Measurements from ENCODE around the gene PRLHR. TPM values are rescaled to one million over a fixed set of nuclear protein-coding genes. Genes with fewer than 3 reads are reported as not detected.

The PRLHR gene
- total and polyA plus RNA-seq, 2 of the 13 experiments (the other 11 are each of a cell fraction or from before 2014, with no cell fraction given) = not detected

DNA sequence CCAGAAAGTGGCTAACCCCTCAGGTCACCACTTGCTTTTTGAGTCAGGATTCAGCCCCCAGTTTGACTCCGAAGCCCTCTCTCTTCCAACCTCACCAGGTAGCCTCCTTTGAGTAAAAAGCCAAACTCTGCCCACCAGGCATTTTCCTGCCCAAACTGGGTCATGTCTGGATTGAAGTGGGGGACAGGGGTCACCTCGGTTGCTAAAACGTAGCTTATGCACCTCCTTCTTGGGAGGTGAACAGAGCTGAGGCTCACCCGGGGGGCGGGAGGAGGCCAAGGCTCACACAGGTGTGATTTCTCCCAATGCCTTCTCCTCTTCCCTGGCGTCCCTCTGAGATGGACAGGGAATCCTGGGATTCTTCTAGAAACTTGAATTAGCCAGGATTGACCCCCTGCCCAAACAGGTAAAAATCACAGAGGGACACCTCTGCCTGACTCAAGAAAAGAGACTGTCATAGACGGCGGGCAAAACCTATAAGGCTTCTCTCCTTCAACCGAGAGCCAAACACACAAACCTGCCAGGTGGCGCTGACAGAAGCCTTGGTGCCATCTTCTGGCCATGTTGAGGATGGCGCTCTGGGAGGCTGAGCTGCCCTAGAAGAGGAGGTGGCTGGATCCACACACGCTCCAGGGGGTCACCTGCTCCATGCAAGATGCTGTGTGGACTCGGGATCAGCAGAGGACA lies 51.6 kb downstream of the PRLHR start:
- Histone ChIP-seq H3K27ac (ENCODE audit: extremely low read length, insufficient read depth, low read length) (no peak overlapping the region), H3K4me1 (ENCODE audit: insufficient read depth, low read length) (no peaks in the 10 kb centered on the region), H4K20me1 (ENCODE audit: insufficient read depth, low read length) (no peaks in the 10 kb centered on the region), H3K36me3 (replicated peaks in 1 of 2; ENCODE audit: control insufficient read depth in 1 of 2, insufficient read depth in 2 of 2, low read length in 2 of 2) (no peaks in the 10 kb centered on the region), H3K9ac (ENCODE audit: insufficient read depth, low read depth, low read length) (no peak overlapping the region), H3K79me2 (ENCODE audit: insufficient read depth, low read length) (no peaks in the 10 kb centered on the region), H3K9me3 (ENCODE audit: low read length) (no peaks in the 10 kb centered on the region), H3K27me3 (ENCODE audit: control insufficient read depth in 1 of 2, insufficient read depth in 2 of 2, low read length in 2 of 2) (peaks cover 0 to 5% of the 10 kb centered on the region in 2 experiments; a peak in 1 of 5 replicates), H2AFZ (ENCODE audit: low read length) (no peak overlapping the region), H3K4me2 (ENCODE audit: low read depth, low read length) (no peak overlapping the region), H3K4me3 (replicated peaks in 1 of 3; ENCODE audit: insufficient read depth in 1 of 3, low read depth in 2 of 3, low read length in 3 of 3) (no peak overlapping the region)
- ATAC-seq (peak; percentile 99), FAIRE-seq (peak; percentile 54), DNase-seq (ENCODE audit: low spot score) (peak; percentile 28)
- WGBS (ENCODE audit: low lambda C conversion rate) = 1% methylated on average over 8 of the region's 13 CpGs
- POLR2A ChIA-PET = no interaction called here
- no TSS peak for BruUV-seq (replicated peaks)
- in situ Hi-C loops (cut with HindIII; ENCODE audit: extremely low pct_ligation_motif_present, low pct_unique_long_range_greater_than_20kb) = no loop called here
- CTCF ChIA-PET (ENCODE audit: low intra/inter-chr PET ratio, low total read pairs) = no interaction called here
- intact Hi-C loops (cut with micrococcal nuclease; ENCODE audit: unreplicated experiment) = no loop called here
- no peak for TF ChIP-seq ZNF567 (CRISPR knock-in tag; IDR thresholded peaks at IDR 0.05; ENCODE audit: borderline replicate concordance)
- no peak for TF ChIP-seq ZNF75D (CRISPR knock-in tag; IDR thresholded peaks at IDR 0.05; ENCODE audit: borderline replicate concordance)
- 0 out of 2 replicates have a peak, but pooled peaks have one; percentile 31 for TF ChIP-seq FOXC1 (CRISPR knock-in tag; IDR thresholded peaks at IDR 0.05; ENCODE audit: borderline replicate concordance)
- no peak for TF ChIP-seq ZNF747 (CRISPR knock-in tag; IDR thresholded peaks at IDR 0.05; ENCODE audit: borderline replicate concordance)
- no peak for TF ChIP-seq ZNF224 (CRISPR knock-in tag; IDR thresholded peaks at IDR 0.05)
- TF ChIP-seq PAWR (CRISPR knock-in tag; IDR thresholded peaks at IDR 0.05; ENCODE audit: borderline replicate concordance) = no peak
- TF ChIP-seq SPEN (CRISPR knock-in tag; IDR thresholded peaks at IDR 0.05; ENCODE audit: low read depth) = no peak
- no peak for TF ChIP-seq KDM3A (CRISPR knock-in tag; IDR thresholded peaks at IDR 0.05; ENCODE audit: low read depth)
- TF ChIP-seq RFX3 (CRISPR knock-in tag; IDR thresholded peaks at IDR 0.05) = no peak
- TF ChIP-seq ZNF660 (CRISPR knock-in tag; IDR thresholded peaks at IDR 0.05; ENCODE audit: borderline replicate concordance, low read depth) = no peak
- TF ChIP-seq, protein P1, sequence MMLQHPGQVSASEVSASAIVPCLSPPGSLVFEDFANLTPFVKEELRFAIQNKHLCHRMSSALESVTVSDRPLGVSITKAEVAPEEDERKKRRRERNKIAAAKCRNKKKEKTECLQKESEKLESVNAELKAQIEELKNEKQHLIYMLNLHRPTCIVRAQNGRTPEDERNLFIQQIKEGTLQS (CRISPR knock-in tag; IDR thresholded peaks at IDR 0.05) = no peak
- no peak for TF ChIP-seq TARDBP (CRISPR knock-in tag; IDR thresholded peaks at IDR 0.05)
- TF ChIP-seq, protein P2, sequence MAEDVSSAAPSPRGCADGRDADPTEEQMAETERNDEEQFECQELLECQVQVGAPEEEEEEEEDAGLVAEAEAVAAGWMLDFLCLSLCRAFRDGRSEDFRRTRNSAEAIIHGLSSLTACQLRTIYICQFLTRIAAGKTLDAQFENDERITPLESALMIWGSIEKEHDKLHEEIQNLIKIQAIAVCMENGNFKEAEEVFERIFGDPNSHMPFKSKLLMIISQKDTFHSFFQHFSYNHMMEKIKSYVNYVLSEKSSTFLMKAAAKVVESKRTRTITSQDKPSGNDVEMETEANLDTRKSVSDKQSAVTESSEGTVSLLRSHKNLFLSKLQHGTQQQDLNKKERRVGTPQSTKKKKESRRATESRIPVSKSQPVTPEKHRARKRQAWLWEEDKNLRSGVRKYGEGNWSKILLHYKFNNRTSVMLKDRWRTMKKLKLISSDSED (CRISPR knock-in tag; IDR thresholded peaks at IDR 0.05) = no peak
- no peak for TF ChIP-seq CC2D1A (CRISPR knock-in tag; IDR thresholded peaks at IDR 0.05)
- TF ChIP-seq, protein P3, sequence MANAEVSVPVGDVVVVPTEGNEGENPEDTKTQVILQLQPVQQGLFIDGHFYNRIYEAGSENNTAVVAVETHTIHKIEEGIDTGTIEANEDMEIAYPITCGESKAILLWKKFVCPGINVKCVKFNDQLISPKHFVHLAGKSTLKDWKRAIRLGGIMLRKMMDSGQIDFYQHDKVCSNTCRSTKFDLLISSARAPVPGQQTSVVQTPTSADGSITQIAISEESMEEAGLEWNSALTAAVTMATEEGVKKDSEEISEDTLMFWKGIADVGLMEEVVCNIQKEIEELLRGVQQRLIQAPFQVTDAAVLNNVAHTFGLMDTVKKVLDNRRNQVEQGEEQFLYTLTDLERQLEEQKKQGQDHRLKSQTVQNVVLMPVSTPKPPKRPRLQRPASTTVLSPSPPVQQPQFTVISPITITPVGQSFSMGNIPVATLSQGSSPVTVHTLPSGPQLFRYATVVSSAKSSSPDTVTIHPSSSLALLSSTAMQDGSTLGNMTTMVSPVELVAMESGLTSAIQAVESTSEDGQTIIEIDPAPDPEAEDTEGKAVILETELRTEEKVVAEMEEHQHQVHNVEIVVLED (CRISPR knock-in tag; IDR thresholded peaks at IDR 0.05; ENCODE audit: borderline replicate concordance) = no peak
- TF ChIP-seq, protein P4, sequence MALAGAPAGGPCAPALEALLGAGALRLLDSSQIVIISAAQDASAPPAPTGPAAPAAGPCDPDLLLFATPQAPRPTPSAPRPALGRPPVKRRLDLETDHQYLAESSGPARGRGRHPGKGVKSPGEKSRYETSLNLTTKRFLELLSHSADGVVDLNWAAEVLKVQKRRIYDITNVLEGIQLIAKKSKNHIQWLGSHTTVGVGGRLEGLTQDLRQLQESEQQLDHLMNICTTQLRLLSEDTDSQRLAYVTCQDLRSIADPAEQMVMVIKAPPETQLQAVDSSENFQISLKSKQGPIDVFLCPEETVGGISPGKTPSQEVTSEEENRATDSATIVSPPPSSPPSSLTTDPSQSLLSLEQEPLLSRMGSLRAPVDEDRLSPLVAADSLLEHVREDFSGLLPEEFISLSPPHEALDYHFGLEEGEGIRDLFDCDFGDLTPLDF (CRISPR knock-in tag; IDR thresholded peaks at IDR 0.05) = no peak
- TF ChIP-seq ZBTB3 (CRISPR knock-in tag; IDR thresholded peaks at IDR 0.05; ENCODE audit: borderline replicate concordance, low read depth) = no peak
- TF ChIP-seq MYNN (CRISPR knock-in tag; IDR thresholded peaks at IDR 0.05; ENCODE audit: low read depth) = no peak
- TF ChIP-seq CBX2 (IDR thresholded peaks at IDR 0.05; ENCODE audit: low read depth, low read length) = no peak
- no peak for TF ChIP-seq CBX2 (CRISPR knock-in tag; IDR thresholded peaks at IDR 0.05; ENCODE audit: low read depth)
- TF ChIP-seq FOSL2 (CRISPR knock-in tag; IDR thresholded peaks at IDR 0.05) = no peak

Measured in HepG2 (cell line).